HepG2 (cell line): ENCODE measurements around the gene PIAS3. TPM values are rescaled to one million over a fixed set of nuclear protein-coding genes. Genes with fewer than 3 reads are reported as not detected.

Experiments
- HHEX ChIP-seq: IDR thresholded peaks from 2 replicates; pipeline ENCODE4 v1.6.1; 2016; ENCODE audit warnings: control low read depth
- HNRNPUL1 ChIP-seq: fragments of 200-400 bp; formaldehyde crosslinking; IDR thresholded peaks from 2 replicates; pipeline ENCODE4 v1.6.1; 2017; ENCODE audit warnings: low read depth, mild to moderate bottlenecking, low read length, moderate library complexity
- HOXA5 ChIP-seq: sonication (generic); formaldehyde crosslinking; IDR thresholded peaks from 2 replicates; pipeline ENCODE4 v1.4.0; 2020; ENCODE audit warnings: missing genetic modification reagents
- KLF12 ChIP-seq: sonication (generic); formaldehyde crosslinking; IDR thresholded peaks from 2 replicates; pipeline ENCODE4 v1.4.0; 2020; ENCODE audit warnings: missing genetic modification reagents, borderline replicate concordance
- KLF13 ChIP-seq: sonication (generic); formaldehyde crosslinking; IDR thresholded peaks from 2 replicates; pipeline ENCODE4 v1.4.0; 2020; ENCODE audit warnings: mild to moderate bottlenecking, missing genetic modification reagents
- PITX1 ChIP-seq: sonication (generic); formaldehyde crosslinking; IDR thresholded peaks from 2 replicates; pipeline ENCODE4 v1.5.1; 2020; ENCODE audit warnings: mild to moderate bottlenecking, missing genetic modification reagents
- POGZ ChIP-seq: sonication (generic); formaldehyde crosslinking; IDR thresholded peaks from 2 replicates; pipeline ENCODE4 v1.4.0; 2020; ENCODE audit warnings: mild to moderate bottlenecking, missing genetic modification reagents
- RFX1 ChIP-seq: fragments of 450-650 bp; IDR thresholded peaks from 2 replicates; pipeline ENCODE4 v1.6.1; 2017
- RXRB ChIP-seq: IDR thresholded peaks from 2 replicates; pipeline ENCODE4 v1.6.1; 2016; ENCODE audit warnings: borderline replicate concordance, missing genetic modification reagents, missing compliant biosample characterization
- SMARCC2 ChIP-seq: fragments of 450-650 bp; IDR thresholded peaks from 2 replicates; pipeline ENCODE4 v1.6.1; 2017; ENCODE audit warnings: antibody characterized with exemption, mild to moderate bottlenecking
- SRF ChIP-seq: IDR thresholded peaks from 2 replicates; pipeline ENCODE4 v1.6.1; 2011; ENCODE audit warnings: mild to moderate bottlenecking, low read depth, low read length, moderate library complexity
- SRSF1 ChIP-seq: fragments of 200-400 bp; formaldehyde crosslinking; optimal IDR thresholded peaks from 2 replicates; pipeline ENCODE3; 2017; ENCODE audit warnings: mild to moderate bottlenecking, low read depth, low read length, moderate library complexity
- TGIF2 ChIP-seq: IDR thresholded peaks from 2 replicates; pipeline ENCODE4 v1.6.1; 2016; ENCODE audit warnings: control low read depth, missing compliant biosample characterization
- U2AF2 ChIP-seq: fragments of 200-400 bp; formaldehyde crosslinking; IDR thresholded peaks from 2 replicates; pipeline ENCODE4 v1.6.1; 2017; ENCODE audit warnings: low read depth, mild to moderate bottlenecking, low read length
- ZC3H4 ChIP-seq: sonication (generic); formaldehyde crosslinking; IDR thresholded peaks from 2 replicates; pipeline ENCODE4 v1.4.0; 2020; ENCODE audit warnings: missing genetic modification reagents, borderline replicate concordance
- ZNF432 ChIP-seq: sonication (generic); formaldehyde crosslinking; IDR thresholded peaks from 2 replicates; pipeline ENCODE4 v1.5.0; 2020; ENCODE audit warnings: missing genetic modification reagents, mild to moderate bottlenecking, borderline replicate concordance
- ZNF562 ChIP-seq: sonication (generic); formaldehyde crosslinking; IDR thresholded peaks from 2 replicates; pipeline ENCODE4 v1.8.0; 2022; ENCODE audit warnings: missing genetic modification reagents, borderline replicate concordance
- ZNF589 ChIP-seq: sonication (generic); formaldehyde crosslinking; conservative IDR thresholded peaks from 2 replicates; pipeline ENCODE4 v1.8.0; 2022; ENCODE audit warnings: mild to moderate bottlenecking, moderate library complexity, missing genetic modification reagents
- ZNF619 ChIP-seq: sonication (generic); formaldehyde crosslinking; IDR thresholded peaks from 2 replicates; pipeline ENCODE4 v1.4.0; 2020; ENCODE audit warnings: mild to moderate bottlenecking, missing genetic modification reagents
- ZNF747 ChIP-seq: sonication (generic); formaldehyde crosslinking; IDR thresholded peaks from 2 replicates; pipeline ENCODE4 v1.8.1; 2023; ENCODE audit warnings: missing genetic modification reagents, mild to moderate bottlenecking, borderline replicate concordance
- ZZZ3 ChIP-seq: sonication (generic); formaldehyde crosslinking; IDR thresholded peaks from 2 replicates; pipeline ENCODE4 v1.4.0; 2020; ENCODE audit warnings: missing genetic modification reagents, mild to moderate bottlenecking, borderline replicate concordance
- polyA plus RNA-seq, 8 experiments: library from polyadenylated mRNA; depleted of rRNA in 3 of 8; stranded (reverse) in 7 of 8; unstranded in 1 of 8; fragments of >200 nt; fragmentation: Illumina TruSeq in 4 of 8; extraction: Trizol in 4 of 8; gene quantifications; 2 replicates each; pipeline versions ENCODE4 v1.2.1 to v1.2.3, GENCODE V29; 2011 to 2016; ENCODE audit warnings: low read depth in 4 of 8, missing spikeins in 1 of 8, mixed read lengths in 1 of 8; ENCODE audit not compliant: insufficient read depth in 1 of 8
- total RNA-seq, 5 experiments: library from RNA; depleted of rRNA; stranded (reverse); fragments of >200 nt; fragmentation: Illumina TruSeq; extraction: Trizol; gene quantifications; 2 replicates each; pipeline ENCODE4 v1.2.3, GENCODE V29; 2016; ENCODE audit warnings: low read depth in 1 of 5
- TF ChIP-seq, protein P1 (sequence below): sonication (generic); formaldehyde crosslinking; IDR thresholded peaks from 2 replicates; pipeline ENCODE4 v1.4.0; 2020; ENCODE audit warnings: missing genetic modification reagents, mild to moderate bottlenecking, borderline replicate concordance
- TF ChIP-seq, protein P2 (sequence below): sonication (generic); formaldehyde crosslinking; IDR thresholded peaks from 2 replicates; pipeline ENCODE4 v1.4.0; 2020; ENCODE audit warnings: mild to moderate bottlenecking, missing genetic modification reagents
- TF ChIP-seq, protein P3 (sequence below): sonication (generic); formaldehyde crosslinking; IDR thresholded peaks from 2 replicates; pipeline ENCODE4 v1.4.0; 2020; ENCODE audit warnings: missing genetic modification reagents
- TF ChIP-seq, protein P4 (sequence below): sonication (generic); formaldehyde crosslinking; IDR thresholded peaks from 2 replicates; pipeline ENCODE4 v1.4.0; 2020; ENCODE audit warnings: missing genetic modification reagents, borderline replicate concordance

Gene PIAS3
- total and polyA plus RNA-seq, 2 of the 13 experiments (the other 11 are each of a cell fraction or from before 2014, with no cell fraction given), result 3.7 to 8.0 TPM

DNA sequence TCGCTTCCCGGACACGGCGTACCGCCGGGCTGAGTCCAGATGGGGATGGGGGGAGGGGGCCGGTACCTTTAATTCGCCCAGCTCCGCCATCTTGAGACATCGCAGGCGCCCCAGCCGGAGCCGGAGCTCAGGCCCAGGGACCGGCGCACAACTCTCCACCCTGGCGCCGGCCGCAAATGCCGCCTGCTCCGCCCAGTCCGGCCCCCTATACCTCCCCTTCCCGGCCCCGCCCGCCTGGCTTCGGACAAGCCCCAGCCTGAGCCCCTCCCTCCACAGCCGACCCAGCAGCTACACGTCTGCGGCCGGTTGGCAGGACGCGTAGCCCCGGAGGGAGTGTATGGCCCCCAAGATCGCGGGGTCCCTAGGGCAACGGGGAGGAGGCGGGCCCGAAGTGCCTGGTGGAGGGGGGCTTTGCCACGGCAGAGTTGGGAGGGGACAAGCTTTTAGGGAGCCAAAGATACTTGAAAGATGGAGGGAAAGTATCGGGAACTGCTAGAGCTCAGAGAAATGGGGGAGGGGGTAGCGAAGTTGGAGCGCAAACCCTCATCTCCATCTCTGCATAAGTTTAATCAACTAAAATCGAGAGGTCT is at the start of gene PIAS3 (continued):
- TF ChIP-seq HHEX (CRISPR knock-in tag) (no peak), ZC3H4 (CRISPR knock-in tag) (no peak), ZZZ3 (CRISPR knock-in tag) (no peak), ZNF747 (CRISPR knock-in tag) (no peak), RFX1 (no peak), KLF12 (peak; percentile 44; the same call in 1 of the 2 replicates), SRF (no peak), KLF13 (CRISPR knock-in tag) (no peak), ZNF589 (no peak), ZNF562 (CRISPR knock-in tag) (no peak), POGZ (CRISPR knock-in tag) (peak; percentile 63), SRSF1 (no peak), ZNF432 (no peak), HNRNPUL1 (no peak), PITX1 (peak; percentile 75; the same call in 1 of the 2 replicates), RXRB (CRISPR knock-in tag) (peak; percentile 5; the same call in 1 of the 2 replicates), SMARCC2 (no peak), ZNF619 (0 out of 2 replicates have a peak, but pooled peaks have one; percentile 13), HOXA5 (CRISPR knock-in tag) (peak; percentile 67), U2AF2 (no peak), TGIF2 (CRISPR knock-in tag) (no peak)
- TF ChIP-seq, protein P1, sequence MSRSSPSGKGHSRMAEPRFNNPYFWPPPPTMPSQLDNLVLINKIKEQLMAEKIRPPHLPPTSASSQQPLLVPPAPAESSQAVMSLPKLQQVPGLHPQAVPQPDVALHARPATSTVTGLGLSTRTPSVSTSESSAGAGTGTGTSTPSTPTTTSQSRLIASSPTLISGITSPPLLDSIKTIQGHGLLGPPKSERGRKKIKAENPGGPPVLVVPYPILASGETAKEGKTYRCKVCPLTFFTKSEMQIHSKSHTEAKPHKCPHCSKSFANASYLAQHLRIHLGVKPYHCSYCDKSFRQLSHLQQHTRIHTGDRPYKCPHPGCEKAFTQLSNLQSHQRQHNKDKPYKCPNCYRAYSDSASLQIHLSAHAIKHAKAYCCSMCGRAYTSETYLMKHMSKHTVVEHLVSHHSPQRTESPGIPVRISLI (CRISPR knock-in tag), result no peak
- TF ChIP-seq, protein P2, sequence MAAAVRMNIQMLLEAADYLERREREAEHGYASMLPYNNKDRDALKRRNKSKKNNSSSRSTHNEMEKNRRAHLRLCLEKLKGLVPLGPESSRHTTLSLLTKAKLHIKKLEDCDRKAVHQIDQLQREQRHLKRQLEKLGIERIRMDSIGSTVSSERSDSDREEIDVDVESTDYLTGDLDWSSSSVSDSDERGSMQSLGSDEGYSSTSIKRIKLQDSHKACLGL (CRISPR knock-in tag), result peak; percentile 45; the same call in 1 of the 2 replicates
- TF ChIP-seq, protein P3, sequence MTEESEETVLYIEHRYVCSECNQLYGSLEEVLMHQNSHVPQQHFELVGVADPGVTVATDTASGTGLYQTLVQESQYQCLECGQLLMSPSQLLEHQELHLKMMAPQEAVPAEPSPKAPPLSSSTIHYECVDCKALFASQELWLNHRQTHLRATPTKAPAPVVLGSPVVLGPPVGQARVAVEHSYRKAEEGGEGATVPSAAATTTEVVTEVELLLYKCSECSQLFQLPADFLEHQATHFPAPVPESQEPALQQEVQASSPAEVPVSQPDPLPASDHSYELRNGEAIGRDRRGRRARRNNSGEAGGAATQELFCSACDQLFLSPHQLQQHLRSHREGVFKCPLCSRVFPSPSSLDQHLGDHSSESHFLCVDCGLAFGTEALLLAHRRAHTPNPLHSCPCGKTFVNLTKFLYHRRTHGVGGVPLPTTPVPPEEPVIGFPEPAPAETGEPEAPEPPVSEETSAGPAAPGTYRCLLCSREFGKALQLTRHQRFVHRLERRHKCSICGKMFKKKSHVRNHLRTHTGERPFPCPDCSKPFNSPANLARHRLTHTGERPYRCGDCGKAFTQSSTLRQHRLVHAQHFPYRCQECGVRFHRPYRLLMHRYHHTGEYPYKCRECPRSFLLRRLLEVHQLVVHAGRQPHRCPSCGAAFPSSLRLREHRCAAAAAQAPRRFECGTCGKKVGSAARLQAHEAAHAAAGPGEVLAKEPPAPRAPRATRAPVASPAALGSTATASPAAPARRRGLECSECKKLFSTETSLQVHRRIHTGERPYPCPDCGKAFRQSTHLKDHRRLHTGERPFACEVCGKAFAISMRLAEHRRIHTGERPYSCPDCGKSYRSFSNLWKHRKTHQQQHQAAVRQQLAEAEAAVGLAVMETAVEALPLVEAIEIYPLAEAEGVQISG (CRISPR knock-in tag), result peak; percentile 69
- TF ChIP-seq, protein P4, sequence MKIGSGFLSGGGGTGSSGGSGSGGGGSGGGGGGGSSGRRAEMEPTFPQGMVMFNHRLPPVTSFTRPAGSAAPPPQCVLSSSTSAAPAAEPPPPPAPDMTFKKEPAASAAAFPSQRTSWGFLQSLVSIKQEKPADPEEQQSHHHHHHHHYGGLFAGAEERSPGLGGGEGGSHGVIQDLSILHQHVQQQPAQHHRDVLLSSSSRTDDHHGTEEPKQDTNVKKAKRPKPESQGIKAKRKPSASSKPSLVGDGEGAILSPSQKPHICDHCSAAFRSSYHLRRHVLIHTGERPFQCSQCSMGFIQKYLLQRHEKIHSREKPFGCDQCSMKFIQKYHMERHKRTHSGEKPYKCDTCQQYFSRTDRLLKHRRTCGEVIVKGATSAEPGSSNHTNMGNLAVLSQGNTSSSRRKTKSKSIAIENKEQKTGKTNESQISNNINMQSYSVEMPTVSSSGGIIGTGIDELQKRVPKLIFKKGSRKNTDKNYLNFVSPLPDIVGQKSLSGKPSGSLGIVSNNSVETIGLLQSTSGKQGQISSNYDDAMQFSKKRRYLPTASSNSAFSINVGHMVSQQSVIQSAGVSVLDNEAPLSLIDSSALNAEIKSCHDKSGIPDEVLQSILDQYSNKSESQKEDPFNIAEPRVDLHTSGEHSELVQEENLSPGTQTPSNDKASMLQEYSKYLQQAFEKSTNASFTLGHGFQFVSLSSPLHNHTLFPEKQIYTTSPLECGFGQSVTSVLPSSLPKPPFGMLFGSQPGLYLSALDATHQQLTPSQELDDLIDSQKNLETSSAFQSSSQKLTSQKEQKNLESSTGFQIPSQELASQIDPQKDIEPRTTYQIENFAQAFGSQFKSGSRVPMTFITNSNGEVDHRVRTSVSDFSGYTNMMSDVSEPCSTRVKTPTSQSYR, result 0 out of 2 replicates have a peak, but pooled peaks have one; percentile 58
